Iris pigment epithelial cell (primary cell): ENCODE results near the gene ZNF273.

Source experiments
- DNase-seq: peaks from one replicate; pipeline ENCODE4 v3.0.0-alpha.2; 2011; ENCODE audit warnings: low read depth

The ZNF273 gene

DNA sequence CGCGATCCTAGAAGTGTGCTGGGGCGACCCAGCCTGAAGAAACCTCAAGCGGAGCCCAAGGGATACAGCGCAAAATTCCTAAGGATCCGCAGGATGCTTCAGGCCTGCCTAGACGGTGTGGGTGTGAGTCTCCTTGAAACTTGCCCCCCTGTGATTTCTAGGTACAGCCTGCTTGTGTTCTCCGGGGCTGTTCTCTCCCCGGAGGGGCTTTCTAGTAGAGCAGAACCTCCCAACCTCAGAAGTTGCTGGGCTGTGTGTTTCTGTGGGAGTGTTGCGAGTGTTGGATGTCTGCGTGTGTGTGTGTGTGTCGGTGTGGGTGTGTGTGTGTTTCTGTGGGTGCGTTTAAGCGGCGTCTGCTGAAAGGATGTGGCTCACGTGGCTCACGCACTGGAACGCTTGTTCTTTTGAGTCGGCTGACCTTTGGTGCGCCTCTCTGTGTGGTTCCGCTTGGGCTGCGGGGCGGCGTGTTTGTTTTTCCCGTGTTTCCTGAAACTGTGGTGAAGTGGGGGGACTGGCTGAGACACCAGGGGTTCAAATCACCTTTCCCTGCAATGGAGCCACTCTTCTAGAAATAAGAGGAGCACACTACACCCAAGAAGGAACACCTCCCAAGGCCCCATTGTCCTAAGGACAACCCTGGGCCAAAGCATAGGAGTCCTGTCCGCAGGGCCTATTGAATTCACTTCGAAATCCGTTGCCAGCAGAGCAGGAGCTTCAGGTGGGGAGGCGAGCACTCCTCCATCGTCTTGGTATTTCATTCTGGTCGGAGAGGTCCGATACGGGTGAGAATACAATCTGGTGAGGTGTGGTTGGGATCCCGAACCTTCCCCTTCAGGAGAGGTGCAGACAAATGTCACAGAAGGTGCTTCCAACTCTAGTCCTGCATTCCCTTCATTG lies 25.1 kb upstream of the ZNF273 start:
- DNase-seq: no peak

DNA sequence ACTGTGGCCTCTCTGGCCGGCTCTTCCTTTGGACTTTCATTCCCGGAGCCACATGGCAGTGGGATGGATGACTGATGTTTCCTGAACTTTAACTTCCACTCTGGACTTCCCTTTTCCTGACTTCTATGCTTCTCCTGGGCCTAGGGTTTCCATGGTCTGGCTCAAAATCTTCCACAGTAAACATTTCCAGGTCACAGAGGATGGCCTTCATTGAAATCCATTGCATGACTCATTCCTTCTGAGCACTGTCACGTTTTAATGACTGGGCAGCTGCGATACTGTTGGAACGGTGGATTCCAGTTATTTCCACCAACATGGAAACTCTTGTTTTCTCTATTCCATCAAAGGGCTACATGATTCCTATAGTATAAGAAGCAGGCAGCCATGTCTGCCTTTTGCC lies 24.4 kb upstream of the ZNF273 start:
- DNase-seq: peak; percentile 27

DNA sequence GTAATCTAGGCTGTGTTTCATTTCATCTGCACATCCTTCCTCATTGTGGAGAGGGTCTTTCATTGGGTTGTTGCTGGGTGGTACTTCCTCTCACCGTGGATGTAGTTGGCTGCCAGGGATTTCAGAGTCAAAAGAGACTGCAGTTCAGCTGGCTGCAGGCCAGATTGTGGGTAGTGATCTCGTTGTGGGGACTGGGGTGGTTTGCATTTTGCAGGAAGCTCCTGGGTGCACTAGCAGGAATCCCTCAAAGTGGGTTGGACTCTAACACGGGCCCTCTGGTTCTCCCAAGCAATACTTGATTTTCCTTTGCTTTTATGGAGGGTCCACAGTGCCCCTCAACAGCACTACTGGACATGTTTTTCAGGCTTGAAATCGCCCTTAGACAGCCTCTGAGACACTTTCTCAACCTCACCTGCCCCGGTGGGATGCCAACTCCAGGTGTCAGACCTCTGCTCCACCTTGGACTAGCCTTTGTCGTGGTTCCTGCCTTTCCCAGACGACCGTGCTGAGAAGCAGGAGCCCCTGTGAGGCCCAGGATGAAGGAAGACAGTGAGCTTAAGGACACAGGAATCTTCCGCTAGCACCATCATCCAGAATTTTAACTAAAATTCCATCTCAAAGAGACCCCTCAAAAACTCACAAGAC lies 23.9 kb upstream of the ZNF273 start:
- no peak for DNase-seq

DNA sequence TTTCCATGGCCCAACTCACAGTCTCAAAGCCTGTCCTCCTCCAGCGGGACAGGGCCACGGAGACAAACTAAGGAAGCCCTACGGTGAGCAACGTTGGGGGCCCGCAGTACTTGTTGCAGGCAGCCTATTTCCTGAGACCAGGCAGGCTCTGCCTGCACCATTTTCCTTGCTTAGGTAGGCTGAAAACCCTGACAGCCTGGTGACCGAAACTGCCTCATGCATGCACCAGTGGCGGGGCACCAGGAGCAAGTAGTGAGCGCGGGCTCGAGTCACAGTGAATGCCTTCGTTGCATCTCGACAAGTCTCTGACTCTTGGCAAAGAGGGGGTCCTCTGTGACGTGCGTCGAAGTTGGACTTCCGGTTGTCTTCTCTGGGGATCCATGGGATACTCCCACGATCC lies 23.3 kb upstream of the ZNF273 start:
- no peak for DNase-seq

DNA sequence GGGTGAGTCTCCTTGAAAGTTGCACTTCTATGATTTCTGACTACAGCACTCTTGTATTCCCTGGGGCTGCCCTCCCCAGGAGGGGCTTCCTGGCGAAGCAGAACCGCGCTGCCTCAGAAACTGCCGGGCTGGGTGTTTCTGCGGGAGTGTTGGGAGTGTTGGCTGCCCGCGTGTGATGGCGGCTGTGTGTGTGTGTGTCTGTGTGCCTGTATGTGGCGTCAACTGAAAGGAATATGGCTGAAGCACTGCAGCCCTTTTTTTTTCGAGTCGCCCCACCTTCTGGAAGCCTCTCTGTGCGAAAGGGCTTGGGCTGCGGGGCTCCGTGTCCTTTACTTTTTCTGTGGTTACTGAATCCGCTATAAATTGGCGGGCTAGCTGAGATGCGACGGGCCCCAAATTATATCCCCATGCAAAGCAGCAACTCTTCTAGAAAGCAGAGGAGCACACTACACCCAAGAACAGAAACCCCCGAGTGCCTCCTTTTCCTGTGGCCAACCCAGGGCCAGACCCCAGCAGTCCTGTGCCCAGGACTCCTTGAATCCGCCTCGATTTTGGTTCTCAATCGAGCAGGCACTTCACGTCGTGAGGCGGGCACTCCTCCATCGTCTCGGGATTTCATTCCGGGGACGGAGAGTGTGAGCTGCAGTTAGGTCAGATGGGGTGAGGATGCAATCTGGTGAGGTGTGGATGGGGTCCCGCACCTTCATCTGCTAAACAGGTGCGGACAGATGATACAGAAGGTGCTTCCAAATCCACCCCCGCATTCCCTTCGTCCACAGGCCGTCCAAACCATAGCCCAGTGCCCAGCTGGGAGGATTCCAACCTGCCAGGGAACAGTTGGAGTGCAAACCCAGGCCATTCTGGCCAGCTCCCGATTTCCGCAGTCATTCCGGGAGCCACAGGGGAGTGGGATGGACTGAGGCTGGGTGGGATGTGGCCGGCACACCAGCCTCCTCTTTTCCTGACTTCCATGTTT lies 22.5 kb upstream of the ZNF273 start:
- no peak for DNase-seq

DNA sequence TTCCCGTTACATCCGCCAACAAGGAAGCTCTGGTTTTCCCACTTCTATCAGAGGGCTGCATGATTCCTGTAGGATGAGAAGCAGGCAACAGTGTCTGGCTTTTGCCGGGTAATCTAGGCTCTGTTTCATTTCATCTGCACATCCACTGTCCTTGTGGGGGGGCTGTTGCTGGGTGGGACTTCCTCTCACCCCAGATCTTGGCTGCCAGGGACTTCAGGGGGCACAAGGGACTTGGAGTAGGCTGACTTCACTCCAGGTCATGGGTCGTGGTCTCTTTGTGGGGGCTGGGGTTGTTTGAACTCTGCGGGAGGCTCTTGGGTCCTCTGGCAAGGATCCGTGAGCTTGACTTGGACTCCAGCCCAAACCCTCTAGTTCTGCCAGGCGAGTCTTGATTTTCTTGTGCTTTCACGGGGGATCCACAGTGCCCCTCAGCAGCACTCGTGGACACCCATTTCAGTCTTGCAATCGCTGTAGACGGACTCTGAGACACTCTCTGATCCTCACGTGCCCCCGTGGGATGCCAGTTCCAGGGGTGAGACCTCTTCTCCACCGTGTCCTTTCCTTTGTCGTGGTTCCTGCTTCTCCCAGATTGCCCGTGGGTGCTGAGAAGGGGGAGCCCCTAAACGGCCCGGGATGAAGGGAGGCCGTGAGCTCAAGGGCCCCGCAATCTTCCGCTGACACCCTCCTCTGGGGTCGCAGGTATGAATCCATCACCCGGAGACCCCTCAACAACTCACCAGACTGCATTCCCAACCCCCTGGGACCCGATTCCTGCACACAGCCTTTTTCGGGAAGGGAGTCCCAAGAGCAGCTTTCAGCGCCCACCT lies 21.4 kb upstream of the ZNF273 start:
- DNase-seq: no peak

DNA sequence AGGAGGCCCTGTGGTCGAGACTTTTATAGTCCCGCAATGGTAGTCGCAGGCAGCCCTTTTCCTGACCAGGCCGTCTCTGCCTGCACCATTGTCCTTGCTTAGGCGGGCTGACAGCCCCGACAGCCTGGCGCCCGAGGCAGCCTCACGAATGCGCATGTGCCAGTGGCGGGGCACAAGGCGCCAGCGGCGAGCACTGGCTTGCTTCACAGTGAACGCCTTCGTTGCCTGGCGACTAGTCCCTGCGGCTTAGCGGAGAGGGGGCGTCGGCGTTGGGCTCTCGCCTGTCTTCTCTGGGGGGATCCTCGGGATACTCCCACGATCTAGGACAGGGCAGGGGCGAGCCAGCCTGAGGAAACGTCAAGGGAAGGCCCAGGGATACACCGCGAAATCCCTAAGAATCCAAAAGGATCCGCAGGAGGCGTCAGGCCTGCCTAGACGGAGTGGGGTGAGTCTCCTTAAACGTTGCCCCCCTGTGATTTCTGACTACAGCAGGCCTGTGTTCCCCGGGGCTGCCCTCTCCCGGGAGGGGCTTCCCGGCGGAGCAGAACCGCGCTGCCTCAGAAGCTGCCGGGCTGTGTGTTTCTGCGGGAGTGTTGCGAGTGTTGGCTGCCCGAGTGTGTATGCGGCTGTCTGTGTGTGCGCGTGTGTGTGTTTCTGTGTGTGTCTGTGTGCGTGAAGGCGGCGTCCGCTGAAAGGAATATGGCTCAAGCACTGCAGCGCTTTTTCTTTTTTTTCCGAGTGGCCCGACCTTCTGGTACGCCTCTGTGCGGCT lies 20.5 kb upstream of the ZNF273 start:
- DNase-seq: peak; percentile 48

DNA sequence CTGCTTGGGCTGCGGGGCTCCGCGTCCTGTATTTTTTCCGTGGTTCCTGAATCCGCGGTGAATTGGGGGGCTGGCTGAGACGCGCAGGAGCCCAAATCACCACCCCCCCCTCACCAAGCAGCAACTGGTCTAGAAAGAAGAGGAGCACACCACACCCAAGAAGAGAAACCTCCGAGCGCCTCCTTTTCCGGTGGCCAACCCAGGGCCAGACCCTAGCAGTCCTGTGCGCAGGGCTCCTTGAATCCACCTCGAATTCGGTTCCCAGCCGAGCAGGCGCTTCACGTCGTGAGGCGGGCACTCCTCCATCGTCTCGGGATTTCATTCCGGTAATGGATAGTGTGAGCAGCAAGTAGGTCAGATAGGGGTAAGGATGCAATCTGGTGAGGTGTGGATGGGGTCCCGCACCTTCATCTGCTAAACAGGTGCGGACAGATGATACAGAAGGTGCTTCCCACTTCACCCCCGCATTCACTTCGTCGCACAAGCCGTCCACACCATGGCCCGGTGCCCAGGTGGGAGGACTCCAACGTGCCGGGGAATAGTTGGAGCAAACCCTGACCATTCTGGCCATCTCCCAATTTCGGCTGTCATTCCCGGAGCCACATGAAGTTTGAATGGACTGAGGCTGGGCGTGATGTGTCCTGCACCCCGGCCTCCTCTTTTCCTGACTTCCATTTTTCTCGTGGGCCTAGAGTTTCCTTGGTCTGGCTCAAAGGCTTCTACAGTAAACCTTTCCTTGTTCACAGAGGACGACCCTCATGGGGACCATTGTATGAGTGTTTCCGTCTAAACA lies 19.8 kb upstream of the ZNF273 start:
- no peak for DNase-seq

DNA sequence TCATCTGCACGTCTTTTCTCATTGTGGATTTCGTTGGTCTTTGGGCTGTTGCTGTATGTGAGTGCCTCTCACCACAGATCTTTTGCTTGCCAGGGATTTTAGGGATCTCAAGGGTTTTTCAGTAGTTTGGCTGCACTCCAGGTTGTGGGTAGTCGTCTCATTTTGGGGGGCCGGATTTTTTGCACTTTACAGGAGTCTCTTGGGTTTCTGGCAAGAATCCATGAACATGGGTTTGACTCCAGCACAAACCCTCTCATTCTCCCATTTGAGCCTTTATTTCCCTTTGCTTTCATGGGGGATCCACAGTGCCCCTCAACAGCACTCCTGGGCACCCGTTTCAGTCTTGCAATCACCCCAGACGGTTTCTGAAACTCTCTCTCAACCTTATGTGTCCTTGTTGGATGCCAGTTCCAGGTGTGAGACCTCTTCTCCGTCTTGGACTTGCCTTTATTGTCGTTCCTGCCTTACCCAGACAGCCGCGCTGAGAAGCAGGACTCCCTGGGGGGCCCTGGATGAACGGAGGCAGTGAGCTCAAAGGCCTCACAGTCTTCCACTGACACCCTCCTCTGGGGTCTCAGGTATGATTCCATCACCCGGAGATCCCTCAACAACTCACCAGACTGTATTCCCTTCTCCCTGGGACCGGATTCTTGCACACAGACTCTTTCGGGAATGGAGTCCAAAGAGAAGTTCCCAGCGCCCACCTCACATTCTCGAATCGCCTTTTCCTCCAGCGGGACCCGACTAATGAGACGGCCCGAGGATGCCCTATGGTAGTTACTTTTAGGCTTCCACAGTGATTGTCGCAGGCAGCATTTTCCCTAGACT lies 18.8 kb upstream of the ZNF273 start:
- DNase-seq: no peak

DNA sequence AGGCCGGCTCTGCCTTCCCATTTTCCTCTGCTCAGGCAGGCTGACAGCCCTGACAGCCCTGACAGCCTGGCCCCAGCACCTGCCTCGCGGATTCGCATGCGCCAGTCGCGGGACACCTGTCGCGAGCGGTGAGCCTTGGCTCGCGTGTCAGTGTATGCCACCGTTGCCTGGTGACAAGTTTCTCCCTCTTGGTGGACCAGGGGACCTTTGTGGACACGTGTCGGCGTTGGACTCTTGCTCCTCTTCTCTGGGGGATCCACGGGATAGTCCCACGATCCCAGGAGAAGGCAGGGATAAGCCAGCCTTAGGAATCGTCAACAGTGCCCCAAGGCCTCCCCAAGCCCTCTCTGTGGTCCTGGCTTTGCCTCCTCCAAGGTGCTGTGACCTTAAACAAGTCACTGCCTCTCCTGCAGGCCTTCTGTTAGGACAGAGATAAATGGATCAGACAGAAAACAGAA lies 18.1 kb upstream of the ZNF273 start:
- no peak for DNase-seq

DNA sequence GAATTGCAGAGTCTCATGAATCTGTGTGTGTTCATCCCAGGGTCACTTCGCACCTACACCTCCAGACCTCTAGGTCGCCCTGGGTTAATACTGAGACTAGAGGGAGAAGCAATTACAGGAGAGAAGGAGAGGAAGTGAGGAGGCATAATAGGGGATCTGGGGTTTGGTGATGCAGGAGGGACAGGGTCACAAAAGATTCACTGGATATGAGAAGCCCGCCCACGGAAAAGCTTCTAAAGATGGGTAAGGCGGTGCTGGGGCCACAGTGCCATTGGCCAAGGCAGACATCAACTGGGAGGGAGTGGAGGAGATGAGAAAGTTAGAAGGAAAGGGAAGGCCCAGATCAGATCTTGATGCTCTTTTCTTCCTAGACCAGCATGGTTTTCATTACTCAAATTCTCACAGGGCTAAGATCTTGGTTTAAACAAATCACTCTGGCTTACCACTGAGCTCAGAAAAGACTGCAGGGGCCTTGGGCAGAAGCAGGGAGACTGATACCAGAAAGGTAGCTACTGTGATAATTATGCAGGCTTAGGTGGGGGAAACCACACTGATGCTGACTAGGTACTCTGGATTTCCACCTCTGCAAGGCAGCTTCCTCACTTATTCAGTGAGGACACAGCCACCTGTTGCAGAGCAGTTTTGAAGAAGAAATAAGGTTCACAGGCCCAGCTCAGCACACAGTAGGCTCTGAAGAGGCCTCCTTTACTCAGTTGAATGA lies 17.4 kb upstream of the ZNF273 start:
- no peak for DNase-seq

DNA sequence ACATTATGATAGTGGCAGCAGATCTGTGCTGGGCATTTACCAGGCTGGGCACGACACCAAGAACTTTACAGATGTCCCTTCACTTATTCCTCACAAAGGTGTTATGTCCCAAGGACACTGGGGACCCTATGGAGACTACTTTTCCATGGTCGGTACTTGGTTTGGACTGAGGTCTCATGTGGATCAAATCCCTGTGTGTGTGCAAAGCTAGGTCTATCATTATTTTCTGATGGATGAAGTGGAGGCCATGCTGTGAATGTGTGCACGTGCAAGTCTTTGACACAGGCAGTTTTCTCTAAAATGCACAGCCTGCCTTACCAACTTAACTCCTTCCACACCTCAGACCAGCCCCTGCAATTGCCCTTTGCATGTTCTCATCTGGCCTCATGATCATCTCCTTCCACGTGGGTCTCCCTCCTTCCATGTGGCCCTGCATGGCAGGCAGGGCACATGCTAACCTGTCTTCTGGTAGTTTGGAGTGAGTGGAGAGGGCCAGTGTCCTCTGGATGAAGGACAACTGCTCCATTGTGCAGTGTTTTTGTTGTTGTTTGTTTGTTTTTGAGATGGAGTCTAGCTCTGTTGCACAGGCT lies 16.0 kb upstream of the ZNF273 start:
- DNase-seq: no peak

DNA sequence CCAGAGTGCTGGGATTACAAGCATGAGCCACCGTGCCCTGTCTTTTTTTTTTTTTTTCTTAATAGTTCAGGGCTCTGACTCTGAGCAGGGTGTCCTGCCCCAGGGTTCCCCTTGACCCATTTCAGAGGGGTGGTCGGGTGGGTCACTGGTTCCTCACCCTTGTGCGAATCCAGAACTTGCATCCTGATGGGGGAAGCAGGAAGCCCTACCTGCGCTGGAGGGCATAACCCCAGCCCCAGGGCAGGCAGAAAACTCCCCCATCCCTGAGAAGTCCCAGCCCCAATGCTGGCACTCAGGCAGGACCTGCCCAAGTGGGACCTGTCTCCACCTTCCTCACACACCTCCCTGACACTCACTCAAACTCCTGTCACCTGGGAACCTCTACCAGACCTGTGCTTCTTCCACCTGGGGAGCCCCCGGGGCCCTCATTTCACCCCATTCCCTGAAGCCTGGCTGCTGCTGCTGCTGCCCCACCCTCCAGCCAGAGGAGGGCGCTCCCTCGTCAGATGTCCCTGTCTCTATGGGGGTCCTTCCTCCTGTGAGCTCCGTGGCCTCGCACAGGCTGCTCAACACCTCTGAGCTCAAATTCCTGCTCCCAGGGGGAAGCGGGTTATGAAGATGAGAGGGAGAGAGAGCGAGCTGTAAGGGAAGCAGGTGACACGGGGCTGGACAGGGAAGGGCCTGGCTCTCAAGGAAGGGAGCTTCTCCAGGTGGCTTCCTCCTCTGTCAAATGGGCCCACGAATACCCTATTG lies 15.1 kb upstream of the ZNF273 start:
- DNase-seq: no peak

DNA sequence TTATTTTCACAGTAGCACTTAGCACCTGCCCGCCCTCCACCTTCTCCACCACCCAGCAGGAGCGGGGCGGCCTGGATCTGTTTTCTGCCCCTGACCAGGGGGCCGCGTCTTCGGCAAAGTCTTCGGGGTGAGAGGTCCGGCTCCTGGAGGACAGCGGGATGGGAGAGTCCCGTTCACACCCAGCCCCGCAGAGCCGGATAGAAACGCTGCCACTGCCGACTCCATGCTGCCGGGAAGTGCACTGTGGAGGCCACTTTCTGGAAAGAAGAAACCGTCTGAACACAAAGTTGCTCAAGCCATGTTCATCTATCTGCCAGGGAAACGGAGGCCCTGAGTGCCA lies 14.5 kb upstream of the ZNF273 start:
- peak; percentile 18 for DNase-seq

DNA sequence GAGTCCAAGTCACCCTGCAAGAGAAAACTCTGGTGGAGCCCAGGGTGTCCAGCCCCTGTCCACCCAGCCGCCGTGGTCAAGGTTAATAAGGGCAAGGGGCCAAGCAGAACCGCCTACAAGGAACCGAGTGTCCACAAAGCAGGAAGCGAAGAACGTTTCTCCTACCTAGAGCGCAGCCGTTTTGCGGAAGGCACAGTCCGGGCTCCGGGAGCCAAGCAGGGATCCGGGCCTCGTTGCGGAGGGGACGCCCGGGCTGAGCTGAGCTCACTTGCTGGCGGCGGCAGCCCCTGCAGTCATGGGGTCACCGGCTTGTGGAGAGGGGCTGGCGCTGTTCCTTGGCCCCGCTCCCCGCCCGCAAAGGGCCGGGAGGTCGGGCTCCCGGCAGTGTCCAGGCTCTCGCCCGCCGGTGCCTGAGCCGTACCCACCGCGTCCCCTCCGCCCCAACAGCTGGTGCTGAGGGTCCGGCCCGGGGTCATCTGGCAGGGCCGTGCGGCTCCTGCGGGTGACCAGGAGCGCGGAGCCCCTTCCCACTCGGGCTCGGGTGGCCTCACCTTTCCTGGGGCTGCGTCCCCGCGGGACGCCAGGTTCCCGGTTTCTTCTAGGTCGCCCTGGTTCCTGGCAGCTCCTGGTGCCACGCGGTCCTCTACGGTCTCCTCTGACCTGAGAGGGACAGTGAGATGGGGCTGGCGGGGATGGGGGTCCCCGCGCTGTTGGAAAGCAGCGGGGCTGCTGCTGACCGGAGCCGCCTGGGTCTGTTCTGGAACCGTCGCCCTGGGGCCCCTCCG lies 14.0 kb upstream of the ZNF273 start:
- DNase-seq: peak; percentile 21

DNA sequence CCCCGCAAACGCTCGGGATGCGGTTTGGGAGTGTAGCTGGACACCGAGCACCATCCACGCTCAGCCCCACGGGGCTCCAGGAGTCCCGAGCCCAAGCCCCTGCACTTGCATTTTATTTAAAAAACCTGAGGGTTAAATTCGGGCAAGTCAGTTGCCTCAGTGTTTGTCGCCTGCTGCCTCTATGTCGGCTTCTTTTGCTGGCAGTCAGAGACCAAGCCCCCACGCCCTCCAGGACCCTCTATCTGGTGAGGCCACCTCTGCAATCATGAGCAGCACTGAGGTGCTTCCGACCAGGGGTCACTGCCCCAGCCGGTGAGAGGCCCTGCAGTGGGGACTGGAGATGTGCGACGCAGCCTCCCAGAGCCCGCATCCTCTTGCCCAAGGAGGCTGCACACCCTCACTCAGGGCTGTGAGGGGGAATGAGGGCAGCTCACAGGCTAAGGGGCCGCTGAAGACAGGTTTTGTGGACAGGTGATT lies 13.3 kb upstream of the ZNF273 start:
- DNase-seq: no peak
